Peyer's patch (tissue), 4 donors: ENCODE measurements around the gene FAXDC2.

ENCODE experiments used
- POLR2A ChIP-seq, 2 donors: fragments of 450-650 bp; IDR thresholded peaks; one replicate each; pipeline ENCODE4 v1.5.1; 2017; ENCODE audit warnings: antibody characterized with exemption in 2 of 2, mild to moderate bottlenecking in 2 of 2, moderate library complexity in 2 of 2
- TF ChIP-seq, protein P1 (sequence below), 6 experiments: fragments of 450-650 bp in 4 of 6; fragments of 200-600 bp in 2 of 6; sonication (generic) in 1 of 6; IDR thresholded peaks; one replicate each; pipeline ENCODE4 v1.5.1; 2017 to 2019; ENCODE audit warnings: antibody characterized with exemption in 6 of 6, mild to moderate bottlenecking in 3 of 6, moderate library complexity in 1 of 6

DNA sequence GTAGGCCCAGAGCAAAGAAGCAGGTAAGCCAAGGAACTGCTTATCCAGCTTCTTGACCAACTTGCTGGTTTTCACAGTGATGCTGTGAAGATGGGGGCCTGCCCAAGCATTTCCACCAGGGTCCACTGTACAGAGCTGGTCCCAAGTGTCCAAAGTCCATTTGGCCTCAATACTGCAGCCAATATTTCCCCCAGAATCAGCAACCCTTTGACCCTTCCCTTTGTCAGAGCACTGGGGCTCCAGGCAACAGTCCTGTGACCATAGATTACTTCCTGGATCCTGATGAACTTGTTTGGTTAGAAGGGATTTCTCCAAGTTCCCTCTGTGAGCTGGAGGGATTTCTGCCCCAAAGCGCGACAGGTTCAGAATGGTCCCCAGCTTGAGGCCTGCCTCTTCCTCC is 26.3 kb downstream of the FAXDC2 start:
- TF ChIP-seq, protein P1, sequence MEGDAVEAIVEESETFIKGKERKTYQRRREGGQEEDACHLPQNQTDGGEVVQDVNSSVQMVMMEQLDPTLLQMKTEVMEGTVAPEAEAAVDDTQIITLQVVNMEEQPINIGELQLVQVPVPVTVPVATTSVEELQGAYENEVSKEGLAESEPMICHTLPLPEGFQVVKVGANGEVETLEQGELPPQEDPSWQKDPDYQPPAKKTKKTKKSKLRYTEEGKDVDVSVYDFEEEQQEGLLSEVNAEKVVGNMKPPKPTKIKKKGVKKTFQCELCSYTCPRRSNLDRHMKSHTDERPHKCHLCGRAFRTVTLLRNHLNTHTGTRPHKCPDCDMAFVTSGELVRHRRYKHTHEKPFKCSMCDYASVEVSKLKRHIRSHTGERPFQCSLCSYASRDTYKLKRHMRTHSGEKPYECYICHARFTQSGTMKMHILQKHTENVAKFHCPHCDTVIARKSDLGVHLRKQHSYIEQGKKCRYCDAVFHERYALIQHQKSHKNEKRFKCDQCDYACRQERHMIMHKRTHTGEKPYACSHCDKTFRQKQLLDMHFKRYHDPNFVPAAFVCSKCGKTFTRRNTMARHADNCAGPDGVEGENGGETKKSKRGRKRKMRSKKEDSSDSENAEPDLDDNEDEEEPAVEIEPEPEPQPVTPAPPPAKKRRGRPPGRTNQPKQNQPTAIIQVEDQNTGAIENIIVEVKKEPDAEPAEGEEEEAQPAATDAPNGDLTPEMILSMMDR (IDR thresholded peaks at IDR 0.05): no peak
- TF ChIP-seq POLR2A (IDR thresholded peaks at IDR 0.05): no peak
